ENCODE data around the gene DIP2C.

DIP2C gene

DNA sequence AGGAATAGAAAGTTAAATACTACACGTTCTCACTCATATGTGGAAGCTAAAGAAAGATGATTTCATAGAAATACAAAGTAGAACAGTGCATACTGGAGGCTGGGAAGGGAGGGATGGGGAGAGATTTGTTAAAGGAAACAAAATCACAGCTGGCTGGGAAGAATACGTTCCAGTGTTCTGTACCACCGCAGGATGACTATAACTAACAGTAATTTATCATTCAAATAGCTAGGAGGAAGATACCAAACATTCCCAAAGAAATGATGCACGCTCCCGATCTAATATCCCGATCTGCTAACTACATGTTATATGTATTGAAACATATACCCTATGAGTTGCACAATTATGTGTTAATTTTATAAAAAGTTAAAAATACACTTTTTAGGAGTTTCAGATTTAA, 391.9 kb downstream of the DIP2C start:
- peak; percentile 71 for DNase-seq (ENCODE audit: low spot score)

DNA sequence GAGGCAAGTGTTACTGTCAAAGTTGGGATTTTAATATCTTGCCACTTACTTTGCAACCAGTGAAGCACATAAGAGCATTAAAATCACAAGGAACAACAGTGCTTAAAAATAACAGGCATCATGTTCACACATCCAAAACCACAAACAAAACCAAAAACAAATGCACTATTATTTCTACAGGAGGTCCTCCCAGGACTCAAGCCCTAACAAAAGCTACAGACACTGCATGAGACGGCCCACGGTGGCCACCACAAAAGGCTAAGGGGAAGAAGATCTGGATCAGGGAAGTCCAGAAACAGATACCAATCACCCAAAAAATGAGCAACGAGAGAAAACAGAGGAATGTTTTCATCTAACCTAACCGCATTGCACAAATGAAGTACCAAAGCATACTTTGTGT, 395.8 kb downstream of the DIP2C start:
- no peak for DNase-seq (ENCODE audit: low spot score)

DNA sequence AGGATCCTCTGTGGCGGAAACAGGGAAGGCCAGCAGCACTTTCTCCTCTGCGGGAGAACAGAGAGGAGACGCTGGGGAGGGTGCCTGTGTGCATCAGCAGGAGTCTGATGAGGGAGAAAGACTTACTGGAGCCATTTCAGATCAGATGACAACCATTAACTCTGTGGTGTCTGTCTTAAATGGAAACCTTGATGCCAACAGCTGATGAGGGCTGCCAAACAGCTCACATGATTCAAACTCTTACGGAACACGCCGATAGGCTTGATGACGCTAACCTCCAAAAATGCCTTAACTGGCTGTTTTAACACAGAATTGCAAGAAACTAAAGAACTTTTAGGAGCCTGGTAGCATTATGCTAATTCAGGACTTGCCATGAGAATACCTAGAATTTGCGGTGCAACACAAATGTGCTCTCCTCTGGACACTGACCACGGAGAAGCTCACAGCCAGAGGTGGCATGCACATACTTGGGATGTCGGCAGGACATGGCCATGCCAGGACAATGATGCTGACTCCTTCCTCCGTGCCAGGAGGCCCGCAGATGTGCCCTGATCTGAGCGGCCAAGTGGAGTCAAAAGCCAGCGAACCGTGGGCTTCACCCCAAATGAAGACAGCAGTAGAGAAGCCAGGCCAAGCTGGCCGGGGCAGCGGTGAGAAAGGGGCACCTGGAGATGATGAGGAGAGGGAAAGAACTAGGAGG, 399.3 kb downstream of the DIP2C start:
- peak; percentile 20 for DNase-seq (ENCODE audit: low spot score)

DNA sequence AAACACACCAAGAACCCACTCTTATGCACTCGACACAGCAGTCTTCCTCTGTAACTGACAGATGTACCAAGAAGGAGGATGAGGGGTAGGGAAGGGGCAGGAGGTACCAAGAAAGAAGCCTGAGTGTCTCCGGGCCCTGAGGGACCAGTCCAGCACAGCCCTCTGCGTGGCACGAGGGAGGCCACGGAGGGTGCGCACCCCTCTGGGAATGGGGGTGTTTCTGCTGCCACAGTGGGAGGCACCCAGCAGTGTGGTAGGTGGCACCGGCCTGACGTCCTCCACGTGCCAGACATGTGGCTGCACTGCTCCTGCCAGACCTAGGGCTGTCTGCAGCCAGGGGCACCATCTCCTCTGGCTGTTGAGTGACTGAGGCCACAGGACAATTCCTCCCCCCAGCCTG, 399.9 kb downstream of the DIP2C start:
- no peak for DNase-seq (ENCODE audit: low spot score)

DNA sequence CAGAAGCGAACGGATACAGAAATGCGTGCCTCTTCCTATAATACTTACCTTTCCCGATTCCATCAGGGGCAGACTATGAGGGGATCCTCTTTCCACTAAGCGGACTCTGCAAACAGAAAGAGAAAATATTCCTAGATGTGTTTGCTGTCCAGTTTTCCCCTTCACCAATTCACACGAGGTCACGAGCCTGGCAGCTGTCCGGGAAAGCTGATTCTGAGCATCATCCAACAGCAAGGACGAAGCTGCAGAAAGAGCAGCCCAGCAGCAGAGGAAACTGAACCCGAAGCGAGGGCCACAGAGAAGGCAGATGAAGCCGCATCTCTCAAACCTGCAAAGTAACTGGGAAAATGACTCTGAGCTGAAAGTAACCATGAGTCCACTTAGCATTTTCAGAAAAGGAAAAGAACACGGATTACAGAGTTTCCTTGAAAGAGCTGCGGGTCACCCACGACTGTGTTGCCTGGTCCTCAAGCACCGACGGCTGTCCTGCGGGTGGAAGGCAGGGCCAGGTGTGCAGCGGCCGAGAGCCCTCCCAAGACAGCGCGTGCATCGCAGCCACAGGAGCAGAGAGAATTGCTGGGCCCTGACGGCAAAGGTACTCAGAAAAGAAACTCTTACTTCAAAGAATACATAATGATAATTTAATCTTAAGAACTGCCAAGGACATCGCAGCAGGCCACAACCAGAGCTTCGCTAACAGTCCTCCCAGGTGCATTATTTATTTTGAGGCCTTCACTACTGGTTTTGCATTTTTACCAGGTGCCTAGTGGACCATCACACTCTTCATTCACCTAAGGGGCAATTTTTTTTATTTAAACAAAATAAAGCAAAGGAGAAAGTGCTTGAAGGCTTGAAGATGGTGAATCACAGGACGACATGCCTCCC, 400.9 kb downstream of the DIP2C start:
- no peak for DNase-seq (ENCODE audit: low spot score)

DNA sequence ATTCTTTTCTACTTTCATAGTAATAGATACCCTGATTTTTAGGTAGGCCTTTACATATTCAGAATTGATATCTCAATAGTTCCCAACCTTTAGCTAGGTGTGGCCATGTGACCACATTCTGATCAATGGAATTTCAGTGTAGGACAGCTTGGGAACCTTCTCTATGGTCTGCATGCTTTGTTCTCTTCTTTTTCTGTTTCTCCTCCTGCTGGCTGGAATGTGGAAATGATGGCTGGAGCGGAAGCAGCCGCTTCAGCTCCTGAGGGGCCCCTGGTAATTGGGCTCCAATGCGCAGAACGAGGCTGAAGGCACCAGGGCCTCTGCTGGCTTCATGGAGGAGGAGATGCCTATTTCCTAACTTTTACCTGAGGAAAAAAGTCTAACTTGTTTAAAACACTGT, 401.7 kb downstream of the DIP2C start:
- DNase-seq (ENCODE audit: low spot score), result peak; percentile 48

DNA sequence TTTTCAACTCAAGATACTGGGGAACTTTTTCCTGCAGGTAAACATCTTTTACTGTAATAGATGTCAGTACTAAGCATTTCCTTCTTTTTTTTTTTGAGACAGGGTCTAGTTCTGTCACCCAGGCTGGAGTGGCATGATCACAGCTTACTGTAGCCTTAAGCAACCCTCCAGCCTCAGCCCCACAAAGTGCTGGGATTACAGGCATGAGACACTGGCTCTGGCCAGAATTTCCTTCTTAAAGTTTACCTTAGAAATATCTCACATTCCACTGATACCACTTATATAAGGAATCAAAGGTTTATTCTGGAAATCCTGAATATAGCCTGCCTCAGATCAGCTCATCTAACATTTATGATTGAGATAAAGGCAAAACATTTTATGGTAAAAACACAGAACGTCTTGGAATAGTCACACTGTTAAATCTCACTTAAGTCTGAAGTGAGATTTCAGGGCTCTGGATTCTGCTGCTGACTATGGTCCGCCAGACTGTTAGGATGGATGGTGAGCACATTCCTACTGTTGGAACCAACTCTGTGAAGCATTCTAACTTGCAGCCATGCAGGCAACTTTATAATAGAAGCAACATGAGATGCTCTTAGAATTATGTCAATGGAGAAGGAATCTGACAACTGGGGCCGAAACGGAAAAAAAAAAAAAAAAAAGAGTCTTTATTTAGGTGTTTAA, 402.3 kb downstream of the DIP2C start:
- peak; percentile 32 for DNase-seq (ENCODE audit: low spot score)

DNA sequence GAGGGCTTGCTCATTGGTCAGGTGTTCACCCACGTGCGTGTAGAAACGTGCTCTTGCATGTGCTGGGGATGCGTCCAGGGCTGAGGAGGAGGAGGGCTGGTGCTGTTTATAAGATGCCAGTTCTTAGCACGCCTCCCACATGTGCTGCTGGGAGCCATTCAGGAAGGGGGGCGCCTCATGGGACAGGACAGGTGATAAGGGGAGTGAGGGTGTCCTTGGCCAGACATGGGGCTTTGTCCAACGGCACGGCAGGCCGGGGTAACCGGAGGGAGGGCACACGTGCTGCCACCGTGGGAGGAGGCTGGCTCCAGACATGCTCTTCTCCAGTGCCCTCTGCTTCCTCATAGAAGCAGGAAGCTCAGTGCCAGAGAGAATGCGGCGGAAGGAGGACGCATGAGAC, 404.3 kb downstream of the DIP2C start:
- DNase-seq (ENCODE audit: low spot score), result no peak

DNA sequence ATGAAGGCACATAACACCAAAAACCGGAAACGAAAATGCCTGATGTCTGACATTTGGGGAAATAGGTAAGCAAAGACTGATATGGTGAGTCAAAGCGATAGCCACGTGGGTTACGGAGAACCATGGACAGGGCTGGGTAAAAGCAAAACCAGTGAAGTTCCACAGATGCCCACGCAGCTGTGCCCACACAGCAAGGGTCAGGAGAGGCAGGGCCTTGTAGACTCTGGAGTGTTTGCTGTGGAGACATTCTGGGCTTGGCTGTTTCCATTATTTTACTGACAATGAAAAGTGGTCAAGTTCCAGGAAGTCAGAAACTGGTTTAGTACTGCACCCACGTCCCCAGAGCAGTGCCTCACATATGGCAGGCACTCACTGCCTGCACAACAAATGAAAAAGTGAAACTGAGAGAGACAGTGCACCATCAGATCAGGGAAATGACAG, 405.5 kb downstream of the DIP2C start:
- no peak for DNase-seq (ENCODE audit: low spot score)

DNA sequence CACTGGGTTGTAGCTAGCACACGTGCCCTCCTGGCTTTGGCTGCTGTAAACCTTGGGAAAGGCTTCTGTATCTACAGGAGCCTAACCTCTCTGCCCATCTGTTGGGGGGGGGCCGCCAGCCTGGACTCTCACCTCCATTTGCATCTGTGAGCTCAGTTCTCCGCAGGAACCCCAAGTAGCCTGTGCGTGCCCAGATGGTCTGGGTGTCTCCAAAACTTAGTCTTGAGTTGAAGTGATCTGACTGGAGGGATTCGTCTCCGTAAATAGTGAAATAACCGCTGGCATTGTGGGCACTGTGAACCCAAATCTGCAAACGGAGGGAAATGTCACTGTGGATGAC, 406.4 kb downstream of the DIP2C start:
- DNase-seq (ENCODE audit: low spot score), result no peak

DNA sequence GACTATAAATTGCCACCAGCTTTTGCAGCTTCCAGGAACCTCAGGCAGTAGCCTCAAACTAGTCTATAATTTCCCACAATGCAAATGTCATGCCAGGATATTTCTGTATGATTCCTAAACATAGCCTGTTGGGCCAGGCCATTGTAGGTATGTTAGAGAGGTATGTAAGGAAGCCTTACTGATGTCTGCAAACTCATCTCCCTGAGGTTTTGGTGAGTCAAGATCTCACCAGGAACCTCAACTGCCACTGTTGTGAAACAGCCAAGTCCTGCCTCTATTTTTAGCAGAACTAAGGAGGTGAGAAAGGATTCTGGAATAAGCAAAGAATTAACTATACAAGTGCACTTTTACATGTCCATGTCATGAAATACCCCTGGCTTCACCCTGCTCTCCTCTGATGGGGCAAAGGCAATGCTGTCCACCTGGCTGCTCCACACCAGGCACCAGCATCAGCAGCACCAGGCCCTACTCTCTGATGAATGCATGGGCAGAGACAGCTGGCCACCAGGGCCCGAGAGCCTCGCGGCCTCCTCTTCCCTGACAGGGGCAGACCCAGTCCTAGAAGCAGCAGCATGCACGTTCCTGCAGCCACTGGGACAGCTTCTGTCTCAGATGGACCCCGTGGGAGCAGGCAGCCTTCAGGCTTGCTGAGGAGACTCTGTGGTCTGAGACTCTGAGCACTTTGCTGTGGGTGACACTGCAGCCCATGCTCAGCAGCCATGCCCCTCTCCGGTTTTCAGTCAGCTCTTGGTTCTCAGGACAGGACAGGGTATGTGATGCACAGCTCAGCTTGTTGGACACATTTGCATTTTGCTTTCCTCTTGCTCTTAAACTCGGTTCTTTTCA, 407.0 kb downstream of the DIP2C start:
- peak; percentile 53 for DNase-seq (ENCODE audit: low spot score)

DNA sequence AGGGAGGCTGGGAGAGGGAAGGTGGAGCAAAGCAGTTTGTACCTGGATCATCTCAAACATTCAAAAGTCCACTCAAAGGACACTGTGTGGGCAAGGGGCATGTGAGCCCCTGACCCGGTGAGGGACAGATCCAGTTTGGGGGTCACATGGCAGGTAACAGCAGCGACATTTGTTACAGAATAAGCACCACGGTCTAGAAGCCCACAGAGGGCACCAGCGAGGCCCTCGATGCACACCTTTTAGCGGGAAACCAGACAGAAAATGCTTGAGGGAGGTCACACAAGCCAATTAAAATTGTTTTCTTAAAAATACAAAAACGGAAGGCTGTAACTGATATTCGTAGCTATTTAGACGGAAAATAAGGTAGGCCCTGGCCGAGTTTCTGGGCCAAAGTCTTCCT, 409.8 kb downstream of the DIP2C start:
- DNase-seq (ENCODE audit: low spot score), result no peak

DNA sequence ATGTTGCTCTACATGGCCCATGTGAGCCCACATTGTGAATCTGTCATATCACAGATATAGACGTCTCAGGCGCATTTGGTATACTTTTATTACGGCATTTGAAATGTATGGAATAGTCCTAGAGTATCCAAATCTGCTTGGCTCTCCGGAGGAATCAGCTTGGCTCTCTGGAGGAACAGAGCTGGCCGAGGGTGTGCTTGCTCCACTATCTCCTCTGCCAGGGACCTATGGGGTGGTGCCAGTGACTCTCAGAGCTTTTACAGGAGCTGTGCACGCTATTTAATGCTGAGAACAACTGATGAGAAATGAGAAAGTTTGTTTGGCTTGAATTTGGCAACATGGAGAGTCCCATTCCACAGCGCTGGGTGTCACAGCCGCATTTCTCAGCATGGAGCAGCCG, 410.2 kb downstream of the DIP2C start:
- no peak for DNase-seq (ENCODE audit: low spot score)

DNA sequence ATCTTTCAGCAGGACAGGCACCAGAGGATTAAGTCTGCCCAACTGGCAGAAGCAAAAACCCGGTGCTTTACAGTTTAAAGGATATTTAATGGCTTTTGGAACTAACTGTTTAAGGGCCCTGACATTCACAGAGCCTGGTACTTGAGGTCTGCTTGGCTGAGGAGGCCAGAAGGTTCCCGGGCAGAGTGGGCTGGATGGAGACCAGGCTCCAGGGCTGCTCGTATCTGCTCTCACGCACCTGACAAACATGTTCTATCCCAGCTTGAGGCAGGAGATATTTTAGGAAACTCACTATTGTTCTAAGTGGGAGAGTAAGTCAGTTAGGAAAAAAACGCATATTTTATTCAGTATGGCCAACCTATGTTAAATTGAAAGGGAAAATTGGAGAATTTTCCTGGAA, 410.8 kb downstream of the DIP2C start:
- DNase-seq (ENCODE audit: low spot score), result no peak

DNA sequence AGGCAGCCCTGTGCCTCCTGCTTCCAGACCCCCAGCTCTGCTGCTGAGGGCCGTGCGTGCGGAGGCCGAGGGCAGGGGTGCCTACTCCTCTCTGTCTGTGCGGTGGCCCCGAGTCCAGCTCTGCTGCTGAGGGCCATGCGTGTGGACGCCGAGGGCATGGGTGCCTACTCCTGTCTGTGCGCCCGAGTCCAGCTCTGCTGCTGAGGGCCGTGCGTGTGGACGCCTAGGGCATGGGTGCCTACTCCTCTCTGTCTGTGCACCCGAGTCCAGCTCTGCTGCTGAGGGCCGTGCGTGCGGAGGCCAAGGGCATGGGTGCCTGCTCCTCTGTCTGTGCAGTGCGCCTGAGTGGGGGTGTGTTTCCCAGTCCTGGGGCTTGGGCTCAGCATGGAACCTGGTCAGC, 411.5 kb downstream of the DIP2C start:
- no peak for DNase-seq (ENCODE audit: low spot score)

DNA sequence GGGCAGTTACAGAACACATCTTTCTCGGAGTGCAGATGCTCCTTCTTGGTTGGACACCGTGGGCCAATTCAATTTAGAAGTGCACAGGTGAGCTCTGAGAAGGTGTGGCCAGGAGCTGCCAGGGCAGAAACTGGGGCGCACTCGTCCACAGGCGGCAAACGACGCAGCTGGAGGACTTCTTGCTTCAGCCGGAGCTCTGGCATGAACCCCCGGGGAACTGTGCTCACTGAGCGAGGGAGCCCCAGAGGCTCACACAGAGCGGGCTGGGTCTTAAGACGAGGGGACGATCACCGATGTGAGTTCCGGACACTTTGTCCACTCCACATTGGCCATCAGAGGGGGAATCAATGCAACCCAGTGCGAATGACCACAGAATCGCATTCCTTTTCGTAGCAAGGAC, 413.8 kb downstream of the DIP2C start:
- no peak for DNase-seq (ENCODE audit: low spot score)

DNA sequence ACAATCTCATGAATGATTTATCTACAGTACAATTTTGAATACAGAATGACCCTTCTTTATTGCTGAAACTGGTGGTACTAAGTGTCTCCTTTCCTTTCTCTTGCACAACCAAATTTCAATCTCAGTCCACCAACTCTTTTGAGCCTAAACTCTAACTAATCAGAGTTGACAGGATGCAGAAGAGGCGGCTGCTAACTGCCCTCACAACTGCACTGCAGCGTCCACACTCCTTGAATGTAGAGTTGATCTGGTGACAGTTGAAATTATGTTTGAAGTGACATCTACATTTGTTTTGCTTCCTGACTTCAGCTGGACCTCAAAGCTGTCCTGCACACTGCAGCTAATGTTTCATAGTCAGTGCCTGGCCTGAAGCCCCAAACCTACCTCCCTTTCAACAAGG, 414.6 kb downstream of the DIP2C start:
- no peak for DNase-seq (ENCODE audit: low spot score)

DNA sequence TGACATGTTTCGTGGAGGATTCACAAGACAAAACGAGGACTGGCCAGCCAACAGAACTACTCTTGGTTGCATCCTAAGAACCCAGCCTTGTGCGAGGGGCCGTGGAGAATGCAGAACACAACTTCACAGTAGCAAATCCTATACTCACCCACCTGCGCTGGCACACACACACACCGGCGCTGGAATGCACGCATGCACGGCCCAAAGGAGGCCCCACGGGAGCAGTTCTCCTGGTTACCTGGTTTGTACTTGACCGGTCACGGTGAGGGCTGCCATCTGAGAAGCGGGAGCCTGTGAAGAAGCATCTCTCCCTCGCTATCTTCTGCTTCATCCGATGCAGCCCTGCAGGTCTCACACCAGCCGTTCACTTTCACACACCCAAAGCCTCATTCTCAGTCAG, 416.4 kb downstream of the DIP2C start:
- DNase-seq (ENCODE audit: low spot score), result no peak

DNA sequence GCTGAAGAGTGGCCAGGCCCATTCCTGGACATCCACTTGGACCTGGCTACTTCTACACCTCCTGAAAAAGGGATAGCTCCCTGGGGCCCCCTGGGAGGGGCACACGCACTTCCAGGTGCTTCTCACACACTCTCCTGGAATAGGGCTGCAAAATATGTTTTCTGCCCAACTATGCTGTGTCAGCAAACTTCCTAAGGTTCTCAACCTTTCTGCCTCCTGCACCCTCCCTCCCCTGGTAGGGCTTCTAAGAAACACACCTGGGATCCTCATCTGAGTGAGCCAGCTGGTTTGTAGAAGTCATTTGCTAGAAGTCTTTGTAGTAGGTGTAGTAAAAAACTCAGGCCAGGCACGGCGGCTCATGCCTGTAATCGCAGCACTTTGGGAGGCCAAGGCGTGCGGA, 417.7 kb downstream of the DIP2C start:
- no peak for DNase-seq (ENCODE audit: low spot score)

DNA sequence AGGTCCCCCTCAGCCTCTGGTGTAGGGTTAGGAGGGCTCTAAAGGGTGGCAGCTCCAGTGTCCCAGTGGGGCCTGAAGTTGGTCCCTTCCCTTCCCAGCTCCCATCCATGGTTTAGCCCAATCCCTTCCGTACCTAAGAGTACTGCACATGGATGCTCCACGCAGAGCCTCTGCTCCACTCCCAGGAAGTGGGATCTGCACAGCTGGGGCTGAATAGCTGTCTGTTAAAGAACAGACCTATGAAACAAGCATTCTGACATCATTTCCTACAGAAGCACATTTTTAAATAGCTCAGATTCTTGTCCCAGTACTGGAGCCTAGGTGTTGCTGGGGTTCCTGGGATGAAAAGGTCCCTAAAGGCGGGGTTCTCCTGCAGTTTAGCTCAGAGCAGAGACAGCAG, 418.3 kb downstream of the DIP2C start:
- no peak for DNase-seq (ENCODE audit: low spot score)

DNA sequence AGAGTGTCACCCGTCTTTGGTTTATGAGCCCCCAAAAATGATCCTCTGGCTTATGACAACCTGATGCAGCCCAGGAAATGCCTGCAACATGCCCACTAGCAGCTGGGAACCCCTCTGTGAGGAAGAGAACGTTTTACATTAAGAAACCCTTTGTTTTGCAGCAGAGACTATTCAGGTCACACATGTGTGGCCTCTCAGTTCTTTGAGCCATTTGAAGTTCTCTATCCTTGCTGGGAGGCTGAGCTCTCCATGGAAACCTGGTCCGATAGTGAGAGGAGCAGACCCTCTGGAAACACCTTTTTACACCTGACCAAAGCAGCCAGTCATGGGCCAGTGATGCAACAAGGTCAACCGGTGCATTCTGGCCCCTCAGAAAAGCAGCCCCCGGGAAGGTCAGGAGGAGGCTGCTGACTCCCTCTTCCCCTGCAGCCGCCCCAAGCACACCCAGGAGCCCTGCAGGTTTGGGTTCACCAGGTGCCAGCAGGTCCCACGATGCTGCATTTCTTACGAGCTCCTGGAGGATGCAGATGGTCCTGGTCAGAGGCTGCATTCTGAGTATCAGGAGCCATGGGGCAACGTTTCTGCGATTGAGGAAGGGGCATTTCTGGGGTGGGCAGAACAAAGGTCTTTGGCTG, 419.9 kb downstream of the DIP2C start:
- DNase-seq (ENCODE audit: low spot score), result no peak

DNA sequence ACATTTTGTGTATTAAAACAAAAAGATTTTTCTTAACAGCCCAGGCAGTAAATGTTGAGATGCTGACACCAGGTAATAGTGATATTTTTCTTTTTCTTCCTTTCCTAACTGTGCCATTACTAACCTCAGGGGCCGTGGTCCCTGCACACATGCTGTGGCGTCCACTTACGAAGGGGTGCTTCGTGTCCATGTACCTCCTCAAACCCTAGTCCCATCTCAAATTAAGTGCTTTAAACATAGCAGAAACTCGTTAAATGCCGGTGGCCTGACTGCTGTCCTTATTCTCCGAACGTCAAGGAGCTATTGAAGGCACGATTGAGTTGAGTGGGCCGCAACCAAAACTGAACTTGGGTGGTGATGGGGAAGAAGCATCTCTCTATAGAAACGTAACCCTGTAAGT, 421.8 kb downstream of the DIP2C start:
- no peak for DNase-seq (ENCODE audit: low spot score)
